ENCODE measurements around the gene AGPAT3. TPM values are rescaled to one million over a fixed set of nuclear protein-coding genes. Genes with fewer than 3 reads are reported as not detected.

AGPAT3 gene
- total RNA-seq, 4 donors from 2014 or later, result 61.0 to 77.9 (median 69.4) TPM

- Histone ChIP-seq H3K36me3 (peaks cover 8% of the 10 kb centered on the region), H3K27ac (no peak overlapping the region), H3K9me3 (no peaks in the 10 kb centered on the region), H3K4me3 (no peak overlapping the region), H3K27me3 (no peaks in the 10 kb centered on the region), H3K4me1 (peaks cover 8% of the 10 kb centered on the region)
- DNase-seq (ENCODE audit: low spot score in 2 of 2), result peak in 1 of 2 donors; percentile 61
- TF ChIP-seq POLR2A (IDR thresholded peaks at IDR 0.05) (no peak), EP300 (IDR thresholded peaks at IDR 0.05) (no peak)
- WGBS, result 77% methylated on average over 21 of the region's 21 CpGs
Observed at GRCh38 chr21:43911015-43911934, 46.3 kb downstream of the AGPAT3 start.

GRCh38 chr21:43911935-43912487 is 47.0 kb downstream of the AGPAT3 start:
- DNase-seq (ENCODE audit: low spot score in 2 of 2), result peak in 1 of 2 donors; percentile 69
- TF ChIP-seq POLR2AphosphoS5 (IDR thresholded peaks at IDR 0.05) (no peak), POLR2A (IDR thresholded peaks at IDR 0.05) (no peak), EP300 (IDR thresholded peaks at IDR 0.05) (no peak), CTCF (IDR thresholded peaks at IDR 0.05) (no peak)
- Histone ChIP-seq H3K27ac (no peak overlapping the region), H3K27me3 (no peaks in the 10 kb centered on the region), H3K36me3 (peaks cover 4% of the 10 kb centered on the region), H3K9me3 (no peaks in the 10 kb centered on the region), H3K4me3 (no peak overlapping the region), H3K4me1 (peaks cover 11% of the 10 kb centered on the region)
- 91% methylated on average over 10 of the region's 17 CpGs for WGBS

- Histone ChIP-seq H3K27ac (no peak overlapping the region), H3K36me3 (no peaks in the 10 kb centered on the region), H3K4me1 (peaks cover 16% of the 10 kb centered on the region), H3K4me3 (no peak overlapping the region), H3K9me3 (no peaks in the 10 kb centered on the region), H3K27me3 (no peaks in the 10 kb centered on the region)
- no peak for TF ChIP-seq EP300 (IDR thresholded peaks at IDR 0.05)
- no peak for TF ChIP-seq POLR2A (IDR thresholded peaks at IDR 0.05)
- no peak for TF ChIP-seq POLR2AphosphoS5 (IDR thresholded peaks at IDR 0.05)
- no peak for TF ChIP-seq CTCF (IDR thresholded peaks at IDR 0.05)
- 95% methylated on average over 8 of the region's 9 CpGs for WGBS
- peak in 1 of 2 donors; percentile 38 for DNase-seq (ENCODE audit: low spot score in 2 of 2)
Observed at GRCh38 chr21:43912500-43912899, 47.5 kb downstream of the AGPAT3 start.

- no peaks in the 10 kb centered on the region for H3K36me3 ChIP-seq
- H3K4me1 ChIP-seq, result peaks cover 18% of the 10 kb centered on the region
- H3K4me3 ChIP-seq, result no peak overlapping the region
- no peak for TF ChIP-seq EP300 (IDR thresholded peaks at IDR 0.05)
- no peak for TF ChIP-seq POLR2A (IDR thresholded peaks at IDR 0.05)
- TF ChIP-seq POLR2AphosphoS5 (IDR thresholded peaks at IDR 0.05), result no peak
- TF ChIP-seq CTCF (IDR thresholded peaks at IDR 0.05), result no peak
- H3K9me3 ChIP-seq, result no peaks in the 10 kb centered on the region
- DNase-seq (ENCODE audit: low spot score in 2 of 2), result no peak
- 93% methylated on average over 3 of the region's 3 CpGs for WGBS
- H3K27me3 ChIP-seq, result no peaks in the 10 kb centered on the region
- H3K27ac ChIP-seq, result no peak overlapping the region
Observed at GRCh38 chr21:43912910-43913309, 47.9 kb downstream of the AGPAT3 start.

GRCh38 chr21:43913928-43914327 is 48.9 kb downstream of the AGPAT3 start:
- DNase-seq (ENCODE audit: low spot score in 2 of 2), result peak in 1 of 2 donors; percentile 26
- TF ChIP-seq CTCF (IDR thresholded peaks at IDR 0.05) (no peak), EP300 (IDR thresholded peaks at IDR 0.05) (no peak), POLR2AphosphoS5 (IDR thresholded peaks at IDR 0.05) (no peak), POLR2A (IDR thresholded peaks at IDR 0.05) (no peak)
- no peak overlapping the region for H3K27ac ChIP-seq
- H3K27me3 ChIP-seq, result no peaks in the 10 kb centered on the region
- H3K9me3 ChIP-seq, result no peaks in the 10 kb centered on the region
- H3K36me3 ChIP-seq, result no peaks in the 10 kb centered on the region
- H3K4me3 ChIP-seq, result no peak overlapping the region
- WGBS, result 71% methylated on average over 6 of the region's 6 CpGs
- peaks cover 23% of the 10 kb centered on the region for H3K4me1 ChIP-seq

Measured in suprapubic skin (tissue), 4 donors.